Activated CD4-positive, alpha-beta T cell treated with anti-CD3 and anti-CD28 coated beads, Interleukin-2, Interleukin-6, amounts not matched to agents 100 ng/mL and 50 ng/mL, durations not matched to agents 16 hours and 8 hours (primary cell): ENCODE data around the gene ZNF488.
"Not testable (repeated sequence)": the region's sequence is repeated elsewhere in the genome, so short reads cannot be mapped to it uniquely, and the experiment has no call there.

Experiments
- DNase-seq: peaks from one replicate; pipeline ENCODE4 v3.0.0-alpha.2; 2020

ZNF488 gene, protein sequence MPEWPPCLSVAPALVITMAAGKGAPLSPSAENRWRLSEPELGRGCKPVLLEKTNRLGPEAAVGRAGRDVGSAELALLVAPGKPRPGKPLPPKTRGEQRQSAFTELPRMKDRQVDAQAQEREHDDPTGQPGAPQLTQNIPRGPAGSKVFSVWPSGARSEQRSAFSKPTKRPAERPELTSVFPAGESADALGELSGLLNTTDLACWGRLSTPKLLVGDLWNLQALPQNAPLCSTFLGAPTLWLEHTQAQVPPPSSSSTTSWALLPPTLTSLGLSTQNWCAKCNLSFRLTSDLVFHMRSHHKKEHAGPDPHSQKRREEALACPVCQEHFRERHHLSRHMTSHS

DNA sequence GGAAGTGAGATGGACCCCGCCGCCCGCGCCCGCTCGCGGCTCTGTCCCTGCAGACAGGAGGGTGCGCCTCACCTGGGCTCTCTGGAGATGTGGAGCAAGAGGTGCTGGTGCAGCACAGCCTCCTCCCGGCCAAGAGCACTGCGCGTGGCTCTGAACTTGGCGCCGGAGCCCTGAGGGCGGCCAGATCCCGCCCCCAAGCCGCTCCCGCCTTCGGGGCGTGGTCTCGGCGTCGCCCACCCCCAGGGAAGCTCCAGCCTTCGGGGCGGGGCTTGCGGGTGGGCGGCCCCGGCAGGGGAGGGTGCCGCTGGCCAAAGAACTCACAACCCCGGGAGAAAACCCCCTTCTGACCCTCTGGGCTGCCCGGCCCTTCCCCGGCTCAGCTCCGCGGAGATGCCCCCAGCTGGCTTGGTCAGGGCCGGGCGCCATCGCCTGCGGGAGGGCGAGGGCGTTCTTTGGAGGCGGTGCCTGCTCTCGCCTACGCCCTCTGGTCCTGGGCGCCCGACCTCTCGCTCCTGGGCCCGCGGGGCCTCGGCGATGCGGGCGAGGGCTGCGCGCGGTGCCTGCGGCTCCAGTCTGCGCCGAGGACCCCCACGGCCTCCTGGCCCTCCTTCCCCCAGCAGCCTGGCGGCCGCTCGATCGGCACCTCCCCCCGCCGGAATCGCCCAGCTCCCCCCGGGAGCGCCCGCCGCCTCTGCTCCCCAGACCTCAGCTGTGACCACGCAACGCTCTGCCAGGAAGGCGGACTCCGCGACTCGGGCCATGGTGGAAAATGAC, at the start of gene ZNF488:
Gene ZNF488, minus strand, starts transcription at position 146 of the 774 bp plus-strand sequence. CDS start 15,464 bp downstream, outside the sequence.
- peak; percentile 75 for DNase-seq

DNA sequence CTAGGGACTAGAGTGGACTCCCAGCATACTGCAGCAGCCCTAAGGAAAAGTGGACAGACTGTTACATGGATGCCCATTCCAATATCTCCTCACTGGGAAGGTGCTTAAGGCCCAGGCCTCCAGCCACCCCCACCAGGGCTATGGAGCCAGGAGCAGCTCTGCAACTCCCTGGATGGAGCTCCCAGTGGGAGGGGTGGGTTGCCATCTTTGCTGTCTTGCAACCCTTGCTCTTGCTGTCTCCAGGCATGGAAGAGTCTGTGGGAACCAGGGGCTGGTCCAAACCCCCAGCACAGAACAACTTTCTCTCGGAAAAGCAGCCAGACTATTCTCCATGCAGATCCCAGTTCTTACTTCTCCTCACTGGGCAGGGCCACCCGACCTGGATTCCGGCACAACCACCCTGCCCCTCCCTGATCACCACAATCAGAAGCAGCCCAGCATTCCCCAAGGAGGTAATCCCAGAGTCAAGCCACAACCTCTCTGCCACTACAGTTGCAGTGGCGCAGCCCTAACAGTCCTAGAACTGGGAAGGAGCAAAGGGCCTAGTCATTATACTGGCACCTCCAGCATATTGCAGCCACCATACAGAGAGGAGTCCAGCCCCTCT, 41.8 kb upstream of the ZNF488 start:
- DNase-seq: no peak

DNA sequence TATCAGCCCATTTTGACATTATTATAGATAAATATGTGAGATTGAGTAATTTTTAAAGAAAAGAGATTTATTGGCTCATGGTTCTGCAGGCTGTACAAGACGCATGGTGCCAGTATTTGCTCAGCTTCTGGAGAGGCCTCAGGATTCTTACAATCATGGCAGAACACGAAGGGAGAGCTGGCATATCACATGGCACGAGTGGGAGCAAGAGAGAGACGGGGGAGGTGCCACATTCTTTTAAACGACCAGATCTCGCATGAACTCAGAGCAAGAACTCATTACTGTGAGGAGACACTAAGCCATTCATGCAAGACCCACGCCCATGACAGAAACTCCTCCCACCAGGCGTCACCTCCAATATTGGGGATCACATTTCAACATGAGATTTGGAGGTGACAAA, 40.1 kb upstream of the ZNF488 start:
- no peak for DNase-seq

DNA sequence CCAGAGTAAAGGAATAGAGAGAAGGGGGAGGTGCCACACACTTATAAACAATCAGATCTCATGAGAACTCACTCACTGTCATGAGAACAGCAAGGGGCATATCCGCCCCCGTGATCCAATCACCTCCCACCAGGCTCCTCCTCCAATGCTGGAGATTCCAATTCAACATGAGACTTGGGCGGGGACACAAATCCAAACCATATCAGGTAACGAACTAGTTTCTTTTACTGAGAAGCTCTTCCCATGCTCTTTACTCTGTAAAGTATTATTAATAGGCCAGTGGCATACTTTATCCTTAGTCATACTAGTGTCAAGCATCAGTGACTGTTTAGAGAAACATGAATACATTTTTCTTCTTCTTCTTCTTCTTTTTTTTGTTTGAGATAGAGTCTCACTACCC, 39.4 kb upstream of the ZNF488 start:
- no peak for DNase-seq

DNA sequence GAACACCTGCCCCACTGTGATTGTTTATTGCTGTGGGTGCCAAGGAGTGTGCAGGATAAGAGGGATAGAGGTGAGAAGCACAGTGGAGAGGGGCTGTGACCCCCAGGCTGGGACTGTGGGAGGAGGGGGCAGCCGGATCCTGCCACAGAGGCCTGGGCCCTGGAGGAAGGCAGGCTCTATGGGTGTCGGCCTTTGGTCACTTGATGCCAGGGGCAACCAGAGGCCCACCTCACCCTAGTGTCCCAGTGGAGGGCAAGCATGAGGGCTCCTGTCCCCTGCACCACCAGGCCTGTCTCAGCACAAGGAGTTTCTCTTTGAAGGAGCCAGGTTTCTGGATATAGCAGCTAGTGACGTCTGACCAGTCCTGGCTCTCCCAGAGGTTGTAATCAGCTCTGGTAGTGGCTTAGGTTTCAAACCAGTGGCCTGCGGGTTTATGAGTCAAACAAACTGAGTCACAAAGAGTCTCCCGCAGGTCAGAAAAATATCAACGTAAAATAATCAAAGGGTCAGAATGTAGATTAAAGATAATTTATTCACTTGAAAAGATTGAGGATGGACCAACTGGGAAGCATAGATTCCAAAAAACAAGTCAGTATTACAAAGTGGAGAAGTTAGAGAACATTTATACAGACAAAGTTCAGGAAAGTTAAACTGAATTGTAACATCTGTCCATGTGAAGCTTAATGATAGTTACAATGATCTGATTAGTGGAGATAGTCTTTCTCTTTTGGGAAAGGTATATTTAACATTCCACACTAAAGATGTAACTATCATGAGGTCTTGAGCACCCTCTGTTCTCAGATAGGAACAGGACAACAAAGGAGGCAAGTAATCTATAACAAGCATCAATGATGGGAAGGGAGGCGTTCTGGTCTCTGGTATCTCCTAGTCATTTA, 37.2 kb upstream of the ZNF488 start:
- no peak for DNase-seq

DNA sequence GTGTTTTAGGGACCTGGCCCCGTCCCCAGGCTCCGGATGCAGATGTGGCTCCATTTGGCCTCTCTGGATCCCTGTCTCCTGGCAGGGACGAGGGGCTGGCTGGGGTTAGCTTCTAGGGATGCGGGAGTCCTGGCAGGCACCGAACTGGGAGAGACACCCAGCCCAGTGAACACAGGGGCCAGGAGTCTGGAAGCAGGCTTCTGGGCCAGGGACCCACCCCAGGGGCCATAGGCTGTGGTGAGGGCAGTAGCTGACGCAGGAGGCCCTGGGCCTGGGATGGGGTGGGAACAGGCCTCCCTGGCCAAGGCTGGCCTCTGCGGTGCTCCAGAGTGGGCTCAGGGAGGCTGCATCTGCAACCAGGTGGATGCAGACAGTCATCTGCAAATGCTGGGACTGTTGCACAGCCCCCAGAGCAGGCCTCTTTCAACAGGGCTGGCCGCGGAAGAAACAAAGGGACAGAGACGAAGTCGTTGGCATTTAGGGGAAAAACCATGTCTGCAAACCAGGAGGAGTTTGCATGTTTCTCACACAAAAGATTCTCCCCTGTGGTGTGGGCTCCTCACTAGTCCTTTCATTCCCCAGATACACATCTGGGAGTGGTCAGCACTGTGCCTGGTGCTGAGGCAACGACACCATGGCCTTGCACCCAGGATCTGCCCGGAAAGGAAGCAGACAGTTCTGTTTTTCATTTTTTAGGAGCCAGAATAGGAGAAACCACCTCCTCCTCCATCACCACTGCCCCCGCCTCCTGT, 36.4 kb upstream of the ZNF488 start:
- DNase-seq: no peak

DNA sequence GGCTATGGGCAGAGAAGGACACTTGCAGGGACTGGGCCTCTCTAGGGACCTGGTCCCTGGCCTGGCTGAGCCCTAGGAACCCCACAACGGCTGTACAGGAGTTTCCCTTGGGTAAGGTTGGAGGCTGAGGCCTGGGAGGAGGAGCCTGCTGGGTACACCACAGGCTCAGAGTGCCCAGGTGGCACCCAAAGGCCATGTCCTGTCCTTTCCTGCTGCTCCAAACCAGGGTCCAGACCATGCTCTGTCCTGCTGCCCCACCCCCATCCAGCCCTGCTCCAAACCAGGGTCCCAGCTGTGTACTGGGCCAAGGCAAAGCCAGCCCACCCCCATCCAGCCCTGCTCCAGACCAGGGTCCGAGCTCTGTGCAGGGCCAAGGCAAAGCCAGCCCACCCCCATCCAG, 35.3 kb upstream of the ZNF488 start:
- no peak for DNase-seq

DNA sequence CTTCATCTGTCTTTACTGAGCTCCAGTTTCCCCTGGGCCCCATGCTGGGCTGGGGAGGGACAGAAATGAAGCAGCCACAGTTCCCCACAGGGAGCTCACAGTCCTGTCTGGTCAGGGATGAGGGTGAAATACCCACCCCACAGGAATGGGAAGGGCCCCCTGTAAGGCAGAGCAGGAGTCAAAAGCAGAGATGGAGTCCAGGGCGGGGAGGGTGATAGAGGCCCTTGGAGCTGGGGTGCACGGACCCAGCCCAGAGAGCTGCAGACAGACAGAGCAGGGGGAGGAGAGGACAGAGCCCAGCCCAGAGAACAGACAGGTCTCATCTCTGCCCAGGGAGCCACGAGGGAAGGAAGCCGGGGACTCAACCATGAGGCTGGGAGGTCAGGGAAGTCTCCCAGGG, 34.9 kb upstream of the ZNF488 start:
- no peak for DNase-seq

DNA sequence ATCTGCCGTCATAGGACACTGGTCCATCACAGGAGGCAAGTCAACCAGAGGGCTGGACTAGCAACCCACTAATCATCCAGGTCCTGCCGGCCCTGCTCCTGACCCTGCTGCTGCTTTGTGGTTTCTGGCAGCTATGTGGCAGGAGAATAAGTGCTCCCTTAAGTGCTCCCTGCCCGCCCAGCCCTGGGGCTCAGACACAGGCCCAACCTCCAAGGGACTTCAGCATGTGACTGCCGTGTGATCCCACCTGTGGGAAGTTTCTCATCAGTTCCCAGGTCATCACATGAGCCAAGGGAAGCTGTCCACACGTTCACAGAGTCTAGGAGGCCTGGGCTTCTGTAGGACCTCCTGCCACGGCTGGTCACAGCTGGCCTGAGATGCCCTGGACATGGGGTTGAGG, 34.2 kb upstream of the ZNF488 start:
- DNase-seq: no peak

DNA sequence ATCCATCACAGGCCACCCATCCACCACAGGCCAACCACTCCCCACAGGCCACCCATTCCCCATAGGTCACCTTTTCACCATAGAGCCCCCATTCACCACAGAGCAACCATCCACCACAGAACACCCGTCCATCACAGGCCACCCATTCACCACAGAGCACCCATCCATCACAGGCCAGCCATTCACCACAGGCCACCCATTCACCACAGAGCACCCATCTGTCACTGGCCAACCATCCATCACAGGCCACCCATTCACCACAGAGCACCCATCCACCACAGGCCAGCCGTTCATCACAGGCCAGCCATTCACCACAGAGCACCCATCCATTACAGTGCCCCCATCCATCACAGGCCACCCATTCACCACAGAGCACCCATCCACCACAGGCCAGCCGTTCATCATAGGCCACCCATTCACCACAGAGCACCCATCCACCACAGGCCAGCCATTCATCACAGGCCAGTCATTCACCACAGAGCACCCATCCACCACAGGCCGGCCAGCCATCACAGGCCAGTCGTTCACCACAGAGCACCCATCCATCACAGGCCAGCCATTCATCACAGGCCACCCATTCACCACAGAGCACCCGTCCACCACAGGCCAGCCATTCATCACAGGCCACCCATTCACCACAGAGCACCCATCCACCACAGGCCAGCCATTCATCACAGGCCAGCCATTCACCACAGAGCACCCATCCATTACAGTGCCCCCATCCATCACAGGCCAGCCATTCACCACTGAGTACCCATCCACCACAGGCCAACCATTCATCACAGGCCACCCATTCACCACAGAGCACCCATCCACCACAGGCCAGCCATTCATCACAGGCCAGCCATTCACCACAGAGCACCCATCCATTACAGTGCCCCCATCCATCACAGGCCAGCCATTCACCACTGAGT, 32.5 kb upstream of the ZNF488 start:
- DNase-seq: not testable (repeated sequence)

DNA sequence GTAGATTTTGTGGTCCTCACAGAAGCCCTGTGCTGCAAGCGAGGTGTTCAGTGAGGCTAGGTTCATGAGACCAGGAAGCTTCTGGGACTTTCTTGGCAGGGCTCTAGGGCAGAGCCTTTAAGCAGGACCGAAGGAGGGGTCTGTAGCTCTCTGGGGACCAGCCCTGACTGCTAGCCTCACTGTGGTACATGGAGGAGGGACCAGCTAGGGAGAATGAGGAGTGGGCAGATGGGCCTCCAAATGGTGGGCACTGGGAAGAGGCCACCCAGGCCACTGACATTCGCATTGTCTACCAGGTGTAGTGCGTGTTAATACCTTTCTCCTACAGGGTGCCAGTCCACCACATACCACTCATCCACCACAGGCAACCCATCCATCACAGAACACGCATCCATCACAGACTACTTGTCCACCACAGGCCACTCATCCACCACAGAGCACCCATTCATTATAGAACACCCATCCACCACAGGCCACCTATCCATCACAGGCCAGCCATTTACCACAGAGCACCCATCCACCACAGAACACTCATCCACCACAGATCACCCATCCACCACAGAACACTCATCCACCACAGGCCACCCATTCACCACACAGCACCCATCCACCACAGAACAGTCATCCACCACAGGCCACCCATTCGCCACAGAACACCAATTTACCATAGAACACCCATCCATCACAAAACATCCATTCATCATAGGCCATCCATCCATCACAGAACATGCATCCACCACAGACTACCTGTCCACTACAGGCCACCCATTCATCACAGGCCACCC, 31.6 kb upstream of the ZNF488 start:
- DNase-seq: peak; percentile 13

DNA sequence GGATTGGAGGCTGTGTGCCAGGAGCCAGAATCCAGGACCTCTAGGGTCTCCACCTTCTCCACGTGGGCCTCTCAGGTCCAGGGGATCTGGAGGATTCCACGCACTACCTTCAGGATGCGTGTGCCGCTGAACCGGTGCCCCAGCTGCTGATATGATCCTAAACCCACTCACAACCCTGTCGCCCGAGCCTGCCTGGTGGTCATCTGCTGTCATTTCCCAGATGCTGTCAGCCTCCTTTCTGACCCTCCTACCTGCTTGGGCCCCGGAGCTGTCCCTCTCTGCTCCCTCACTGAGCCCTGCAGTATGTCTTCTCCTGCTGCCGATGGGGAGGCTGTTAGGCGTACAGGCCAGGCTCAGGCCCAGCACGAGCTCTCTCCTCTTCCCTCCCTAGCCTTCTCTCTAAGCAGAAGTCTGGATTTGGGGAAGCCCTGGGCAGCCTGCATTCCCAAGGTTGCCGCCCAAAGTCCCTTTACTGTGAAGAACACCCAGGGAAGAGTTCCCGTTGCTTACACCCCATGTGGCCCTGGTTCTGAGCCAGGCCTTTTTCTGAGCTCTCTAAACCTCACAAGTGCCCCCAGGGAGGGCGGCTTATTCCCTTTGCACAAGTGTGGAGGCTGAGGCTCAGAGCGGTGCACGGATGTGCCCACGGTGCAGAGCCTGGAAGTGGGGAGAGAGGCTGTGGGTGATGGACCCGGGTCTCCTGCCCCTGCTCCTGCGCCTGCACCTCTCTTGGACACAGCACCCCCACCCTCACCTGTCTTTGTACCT, 30.8 kb upstream of the ZNF488 start:
- no peak for DNase-seq

DNA sequence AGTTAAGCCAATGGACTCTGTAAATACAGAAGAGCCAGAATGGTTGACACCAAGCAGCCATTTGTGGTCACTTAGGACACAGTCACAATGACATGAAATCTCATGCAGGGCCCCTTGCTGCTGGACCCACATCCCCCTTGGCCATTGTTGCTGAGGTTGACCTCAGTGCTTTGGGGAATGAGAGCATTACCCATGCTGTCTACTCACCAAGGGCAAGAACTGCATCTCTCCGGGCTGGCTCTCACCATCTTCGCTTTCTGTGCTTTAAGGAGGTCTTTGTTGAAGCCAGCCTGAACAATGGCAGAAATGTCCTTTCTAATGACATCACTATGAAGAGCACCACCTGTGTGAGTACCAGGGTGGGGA, 30.1 kb upstream of the ZNF488 start:
- DNase-seq: no peak

DNA sequence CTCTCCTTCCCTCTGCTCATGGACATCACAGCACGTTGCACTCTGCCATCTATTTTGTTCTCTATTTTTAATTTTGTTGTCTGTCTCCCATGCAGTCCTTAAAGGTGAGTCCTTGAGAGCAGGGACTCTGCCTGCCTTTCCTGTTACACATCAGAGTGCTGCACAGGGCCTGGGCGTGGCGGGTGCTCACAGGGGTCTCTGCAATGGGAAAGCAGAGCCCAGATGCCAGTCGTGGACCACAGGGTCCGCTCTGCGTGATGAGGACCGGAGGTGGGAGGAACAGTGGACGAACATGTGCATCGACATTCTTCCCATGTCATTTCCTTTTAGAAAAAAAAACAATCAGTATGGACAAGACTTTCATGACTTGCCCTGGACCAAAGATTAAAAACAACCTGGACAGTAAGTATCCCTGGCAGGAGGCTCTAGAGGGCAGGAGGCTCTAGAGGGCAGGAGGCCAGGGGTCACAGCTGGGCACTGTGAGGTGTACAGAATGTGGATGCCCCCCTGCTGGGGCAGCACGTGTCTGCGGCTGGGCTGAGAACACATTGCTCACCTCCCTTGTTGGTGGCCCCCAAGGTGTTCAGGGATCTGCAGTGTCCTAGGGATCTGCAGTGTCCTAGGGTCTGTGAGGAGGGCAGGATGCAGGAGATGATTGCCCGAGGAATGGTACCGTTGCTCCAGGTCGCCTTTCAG, 29.6 kb upstream of the ZNF488 start:
- no peak for DNase-seq

DNA sequence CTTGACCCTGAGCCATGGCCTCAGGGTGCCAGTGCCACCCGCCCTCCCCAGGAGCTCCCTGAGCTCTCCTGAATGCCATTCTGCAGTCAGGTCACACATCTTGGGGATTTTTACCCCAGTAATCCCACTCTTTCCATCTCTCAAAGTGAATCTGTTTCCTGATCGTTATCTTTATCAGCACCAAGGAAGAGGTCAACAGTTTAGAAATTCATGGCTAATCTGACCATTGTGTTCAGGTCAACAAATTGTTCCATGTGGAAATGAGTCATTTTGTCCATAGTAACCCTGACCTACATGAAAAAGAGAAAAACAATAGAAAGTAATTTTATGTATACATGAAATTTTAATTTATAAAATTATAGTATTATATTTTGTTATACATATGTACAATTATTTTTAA, 28.8 kb upstream of the ZNF488 start:
- DNase-seq: no peak

DNA sequence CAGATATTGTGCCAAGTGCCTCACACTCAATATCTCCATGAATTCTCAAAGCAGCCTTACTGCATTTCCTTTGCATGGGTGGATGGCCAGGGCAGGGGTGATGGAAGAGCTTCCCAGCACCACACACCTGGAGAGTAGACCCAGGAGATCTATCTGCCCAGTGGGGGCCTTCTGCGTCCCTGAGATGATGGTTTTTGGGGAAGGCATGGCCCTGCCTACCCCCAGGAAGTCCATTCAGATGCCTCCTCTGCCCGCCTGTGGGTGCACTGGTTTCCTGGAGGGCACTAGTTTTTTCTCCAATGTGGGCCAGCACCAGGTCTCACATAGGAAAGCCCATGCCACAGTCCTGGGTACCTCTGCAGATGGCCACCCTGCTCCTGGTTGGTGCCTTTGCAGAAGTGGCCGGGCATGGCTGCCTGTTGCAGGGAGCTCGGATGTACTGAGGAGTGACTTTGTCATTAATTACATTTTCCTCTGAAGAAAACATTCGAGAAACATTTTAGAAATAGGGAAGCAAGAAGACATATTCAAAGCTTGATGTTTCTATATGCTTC, 28.2 kb upstream of the ZNF488 start:
- DNase-seq: no peak

DNA sequence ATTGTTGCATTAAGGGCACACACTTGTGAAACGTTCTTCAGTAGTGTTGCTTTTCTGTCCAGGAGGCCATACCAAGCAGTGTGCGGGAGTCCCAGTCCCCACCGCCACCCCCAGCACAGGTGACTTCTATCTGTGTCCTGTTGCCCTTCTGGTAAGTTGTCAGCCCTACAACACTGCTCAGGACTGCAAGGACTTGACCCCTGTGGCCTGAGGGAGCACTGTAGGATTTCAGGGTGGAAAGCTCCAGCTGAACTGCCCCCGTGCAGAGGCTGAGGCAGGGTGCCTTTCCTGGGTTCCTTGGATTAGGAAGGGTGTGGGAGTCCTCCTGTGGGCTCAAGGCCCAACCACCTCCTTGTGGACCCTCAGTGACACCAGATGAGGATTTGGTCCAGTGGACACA, 26.8 kb upstream of the ZNF488 start:
- no peak for DNase-seq

DNA sequence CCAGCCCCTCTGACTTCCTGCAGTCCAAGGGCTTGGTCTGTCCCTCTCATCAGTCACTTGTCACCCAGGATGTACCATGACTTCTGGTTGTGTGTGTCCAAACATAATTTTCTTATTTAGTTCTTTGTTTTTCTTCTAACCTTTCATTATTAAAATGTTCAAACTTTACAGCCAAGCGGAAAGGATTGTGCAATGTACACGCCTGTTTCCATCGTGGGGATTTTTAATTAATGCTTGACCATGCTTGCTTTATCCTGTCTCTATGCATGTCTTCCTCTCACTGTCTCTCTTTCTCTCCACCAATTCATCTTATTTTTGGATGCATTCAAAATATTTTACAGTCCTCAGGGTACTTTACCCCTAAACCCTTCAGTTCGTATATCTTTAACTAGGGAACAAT, 26.2 kb upstream of the ZNF488 start:
- DNase-seq: no peak

DNA sequence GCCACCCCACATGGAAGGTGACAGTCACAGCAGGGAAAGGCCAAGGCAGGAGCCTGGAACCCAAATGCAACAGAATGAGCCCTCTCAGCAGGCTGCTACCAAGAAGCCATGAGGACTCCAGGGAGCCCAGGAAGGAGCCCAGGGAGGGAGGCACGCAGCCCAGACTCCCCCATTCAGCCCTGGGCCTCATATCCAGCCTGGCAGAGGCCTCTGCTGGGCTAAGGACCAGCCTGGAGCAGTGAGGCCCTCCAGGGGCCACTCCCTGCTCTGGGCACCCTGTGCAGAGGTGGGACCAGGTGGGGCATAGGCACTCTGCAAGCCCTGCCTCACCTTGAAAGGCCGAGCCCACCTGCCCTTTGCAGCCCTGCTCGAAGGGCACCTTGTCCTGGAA, 25.8 kb upstream of the ZNF488 start:
- no peak for DNase-seq
